ENCODE results near the gene NCOA6. TPM values are rescaled to one million over a fixed set of nuclear protein-coding genes. Genes with fewer than 3 reads are reported as not detected.

The NCOA6 gene
- total RNA-seq, 1 donor from 2014 or later, result 21.1 TPM

- no peak overlapping the region for H3K4me3 ChIP-seq (ENCODE audit: insufficient read depth, low read depth, low read length)
- no peaks in the 10 kb centered on the region for H3K9me3 ChIP-seq (ENCODE audit: insufficient read depth, low read depth, low read length)
- no peaks in the 10 kb centered on the region for H4K20me1 ChIP-seq (ENCODE audit: insufficient read depth, low read length)
- no peak overlapping the region for H3K27ac ChIP-seq (ENCODE audit: low read depth, low read length)
- TF ChIP-seq CTCF (IDR thresholded peaks at IDR 0.05; ENCODE audit: insufficient read depth, low read depth, low read length), result no peak
- no peak for TF ChIP-seq EZH2 (IDR thresholded peaks at IDR 0.05; ENCODE audit: insufficient read depth, low read length)
- Mint-ChIP-seq H3K27ac (ENCODE audit: unreplicated experiment) (no peak overlapping the region), H3K9me3 (ENCODE audit: unreplicated experiment) (no peaks in the 10 kb centered on the region), H3K27me3 (ENCODE audit: low read depth, unreplicated experiment) (no peaks in the 10 kb centered on the region), H3K4me3 (ENCODE audit: unreplicated experiment) (no peak overlapping the region), H3K36me3 (ENCODE audit: low read depth, unreplicated experiment) (peaks cover 4% of the 10 kb centered on the region), H3K4me1 (ENCODE audit: low read depth, unreplicated experiment) (peaks cover 3% of the 10 kb centered on the region)
- DNase-seq (ENCODE audit: low read depth) (no peak), FAIRE-seq (no peak)
- H3K79me2 ChIP-seq (ENCODE audit: insufficient read depth, low read length), result no peaks in the 10 kb centered on the region
- H3K36me3 ChIP-seq (ENCODE audit: insufficient read depth, low read length), result peaks cover 26% of the 10 kb centered on the region
- H3K4me2 ChIP-seq (ENCODE audit: low read length), result no peak overlapping the region
- no peaks in the 10 kb centered on the region for H3K27me3 ChIP-seq (ENCODE audit: insufficient read depth, low read length)
- no peaks in the 10 kb centered on the region for H3K4me1 ChIP-seq (ENCODE audit: insufficient read depth, low read length)
- no peak overlapping the region for H3K9ac ChIP-seq (ENCODE audit: low read length)
- no peak overlapping the region for H2AFZ ChIP-seq (ENCODE audit: low read depth, low read length)
Observed at GRCh38 chr20:34750484-34750883, 75.0 kb downstream of the NCOA6 start.

- Histone ChIP-seq H3K79me2 (ENCODE audit: insufficient read depth, low read length) (no peaks in the 10 kb centered on the region), H3K27ac (ENCODE audit: low read depth, low read length) (no peak overlapping the region), H3K4me2 (ENCODE audit: low read length) (no peak overlapping the region), H3K4me1 (ENCODE audit: insufficient read depth, low read length) (no peaks in the 10 kb centered on the region), H3K27me3 (ENCODE audit: insufficient read depth, low read length) (no peaks in the 10 kb centered on the region), H3K36me3 (ENCODE audit: insufficient read depth, low read length) (peaks cover 24% of the 10 kb centered on the region), H2AFZ (ENCODE audit: low read depth, low read length) (no peak overlapping the region), H3K9me3 (ENCODE audit: insufficient read depth, low read depth, low read length) (no peaks in the 10 kb centered on the region), H3K9ac (ENCODE audit: low read length) (no peak overlapping the region), H4K20me1 (ENCODE audit: insufficient read depth, low read length) (no peaks in the 10 kb centered on the region), H3K4me3 (ENCODE audit: insufficient read depth, low read depth, low read length) (no peak overlapping the region)
- Mint-ChIP-seq H3K4me1 (ENCODE audit: low read depth, unreplicated experiment) (no peaks in the 10 kb centered on the region), H3K27ac (ENCODE audit: unreplicated experiment) (no peak overlapping the region), H3K36me3 (ENCODE audit: low read depth, unreplicated experiment) (peaks cover 6% of the 10 kb centered on the region), H3K9me3 (ENCODE audit: unreplicated experiment) (no peaks in the 10 kb centered on the region), H3K4me3 (ENCODE audit: unreplicated experiment) (no peak overlapping the region), H3K27me3 (ENCODE audit: low read depth, unreplicated experiment) (no peaks in the 10 kb centered on the region)
- DNase-seq (ENCODE audit: low read depth), result no peak
- TF ChIP-seq EZH2 (IDR thresholded peaks at IDR 0.05; ENCODE audit: insufficient read depth, low read length) (no peak), CTCF (IDR thresholded peaks at IDR 0.05; ENCODE audit: insufficient read depth, low read depth, low read length) (no peak)
- FAIRE-seq, result no peak
Observed at GRCh38 chr20:34748709-34749108, 76.7 kb downstream of the NCOA6 start.

GRCh38 chr20:34747479-34747878, 78.0 kb downstream of the NCOA6 start:
- Mint-ChIP-seq H3K27me3 (ENCODE audit: low read depth, unreplicated experiment) (no peaks in the 10 kb centered on the region), H3K27ac (ENCODE audit: unreplicated experiment) (no peak overlapping the region), H3K36me3 (ENCODE audit: low read depth, unreplicated experiment) (peaks cover 13% of the 10 kb centered on the region), H3K4me1 (ENCODE audit: low read depth, unreplicated experiment) (no peaks in the 10 kb centered on the region), H3K9me3 (ENCODE audit: unreplicated experiment) (no peaks in the 10 kb centered on the region), H3K4me3 (ENCODE audit: unreplicated experiment) (no peak overlapping the region)
- Histone ChIP-seq H3K9ac (ENCODE audit: low read length) (no peak overlapping the region), H3K27ac (ENCODE audit: low read depth, low read length) (no peak overlapping the region), H4K20me1 (ENCODE audit: insufficient read depth, low read length) (no peaks in the 10 kb centered on the region), H2AFZ (ENCODE audit: low read depth, low read length) (no peak overlapping the region), H3K4me2 (ENCODE audit: low read length) (no peak overlapping the region), H3K9me3 (ENCODE audit: insufficient read depth, low read depth, low read length) (no peaks in the 10 kb centered on the region), H3K4me1 (ENCODE audit: insufficient read depth, low read length) (no peaks in the 10 kb centered on the region), H3K27me3 (ENCODE audit: insufficient read depth, low read length) (no peaks in the 10 kb centered on the region), H3K4me3 (ENCODE audit: insufficient read depth, low read depth, low read length) (no peak overlapping the region), H3K36me3 (ENCODE audit: insufficient read depth, low read length) (peaks cover 25% of the 10 kb centered on the region), H3K79me2 (ENCODE audit: insufficient read depth, low read length) (no peaks in the 10 kb centered on the region)
- FAIRE-seq, result no peak
- DNase-seq (ENCODE audit: low read depth), result no peak
- TF ChIP-seq CTCF (IDR thresholded peaks at IDR 0.05; ENCODE audit: insufficient read depth, low read depth, low read length), result no peak
- TF ChIP-seq EZH2 (IDR thresholded peaks at IDR 0.05; ENCODE audit: insufficient read depth, low read length), result no peak
